ENCODE data around the gene SORCS2. TPM values are rescaled to one million over a fixed set of nuclear protein-coding genes. Genes with fewer than 3 reads are reported as not detected.

The SORCS2 gene
- polyA plus RNA-seq, 3 donors = 0.46 to 0.55 TPM; not detected in 1

DNA sequence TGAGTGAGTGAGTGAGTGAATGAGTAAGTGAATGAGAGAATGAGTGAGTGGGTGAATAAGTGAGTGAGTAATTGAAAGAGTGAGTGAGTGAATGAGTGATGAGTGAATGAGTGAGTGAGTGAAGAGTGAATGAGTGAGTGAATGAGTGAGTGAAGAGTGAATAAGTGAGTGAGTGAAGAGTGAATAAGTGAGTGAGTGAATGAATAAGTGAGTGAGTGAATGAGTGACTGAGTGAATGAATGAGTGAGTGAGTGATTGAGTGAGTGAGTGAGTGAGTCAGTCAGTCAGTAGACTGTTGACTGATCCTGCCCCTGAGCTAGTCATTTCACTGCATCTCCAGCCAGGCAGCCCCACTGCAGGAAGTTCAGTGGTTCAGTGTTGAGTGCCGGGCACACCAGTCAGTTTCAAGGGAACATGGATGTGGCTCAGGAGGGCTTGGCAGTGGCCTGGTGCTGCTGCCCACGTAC lies 470.8 kb downstream of the SORCS2 start:
- Mint-ChIP-seq H3K27ac (peak overlapping the region in 1 of 7 donors; percentile 1), H3K36me3 (peaks cover 0 to 6% of the 10 kb centered on the region in 2 donors), H3K27me3 (ENCODE audit: low read depth in 3 of 3) (peaks cover 0 to 3% (median 2%) of the 10 kb centered on the region in 3 donors), H3K4me3 (no peak overlapping the region), H3K9me3 (peaks cover 0 to 3% (median 0%) of the 10 kb centered on the region in 7 donors), H3K4me1 (no peaks in the 10 kb centered on the region)
- Histone ChIP-seq H3K4me1 (ENCODE audit: control insufficient read depth in 1 of 2, insufficient read depth in 2 of 2, low read length in 2 of 2) (no peaks in the 10 kb centered on the region), H3K9ac (ENCODE audit: insufficient read depth, low read length, poor library complexity, severe bottlenecking) (no peak overlapping the region), H4K20me1 (ENCODE audit: insufficient read depth, low read length) (no peaks in the 10 kb centered on the region), H2AFZ (ENCODE audit: insufficient read depth, low read depth, low read length, poor library complexity, severe bottlenecking) (no peak overlapping the region), H3K79me2 (ENCODE audit: insufficient read depth, low read length) (no peaks in the 10 kb centered on the region), H3K27me3 (ENCODE audit: control insufficient read depth in 2 of 2, insufficient read depth in 2 of 2, low read length in 2 of 2) (no peaks in the 10 kb centered on the region), H3K4me3 (replicated peaks in 1 of 3; ENCODE audit: low read depth in 2 of 3, low read length in 3 of 3) (no peak overlapping the region), H3K27ac (ENCODE audit: low read depth in 1 of 2, low read length in 2 of 2) (no peak overlapping the region), H3K9me3 (replicated peaks in 1 of 2; ENCODE audit: control insufficient read depth in 1 of 2, insufficient read depth in 1 of 2, low read length in 2 of 2) (no peaks in the 10 kb centered on the region), H3K36me3 (replicated peaks in 1 of 2; ENCODE audit: control insufficient read depth in 1 of 2, insufficient read depth in 2 of 2, low read length in 2 of 2) (no peaks in the 10 kb centered on the region), H3K4me2 (replicated peaks; ENCODE audit: extremely low read depth, low read length, poor library complexity, severe bottlenecking) (no peak overlapping the region)
- intact Hi-C loops (cut with micrococcal nuclease) = no loop called here
- TF ChIP-seq, protein P1, sequence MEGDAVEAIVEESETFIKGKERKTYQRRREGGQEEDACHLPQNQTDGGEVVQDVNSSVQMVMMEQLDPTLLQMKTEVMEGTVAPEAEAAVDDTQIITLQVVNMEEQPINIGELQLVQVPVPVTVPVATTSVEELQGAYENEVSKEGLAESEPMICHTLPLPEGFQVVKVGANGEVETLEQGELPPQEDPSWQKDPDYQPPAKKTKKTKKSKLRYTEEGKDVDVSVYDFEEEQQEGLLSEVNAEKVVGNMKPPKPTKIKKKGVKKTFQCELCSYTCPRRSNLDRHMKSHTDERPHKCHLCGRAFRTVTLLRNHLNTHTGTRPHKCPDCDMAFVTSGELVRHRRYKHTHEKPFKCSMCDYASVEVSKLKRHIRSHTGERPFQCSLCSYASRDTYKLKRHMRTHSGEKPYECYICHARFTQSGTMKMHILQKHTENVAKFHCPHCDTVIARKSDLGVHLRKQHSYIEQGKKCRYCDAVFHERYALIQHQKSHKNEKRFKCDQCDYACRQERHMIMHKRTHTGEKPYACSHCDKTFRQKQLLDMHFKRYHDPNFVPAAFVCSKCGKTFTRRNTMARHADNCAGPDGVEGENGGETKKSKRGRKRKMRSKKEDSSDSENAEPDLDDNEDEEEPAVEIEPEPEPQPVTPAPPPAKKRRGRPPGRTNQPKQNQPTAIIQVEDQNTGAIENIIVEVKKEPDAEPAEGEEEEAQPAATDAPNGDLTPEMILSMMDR (IDR thresholded peaks at IDR 0.05) = no peak
- DNase-seq = peak in 1 of 3 donors; percentile 45
- 36% methylated on average over 2 of the region's 2 CpGs for WGBS (ENCODE audit: insufficient coverage)

DNA sequence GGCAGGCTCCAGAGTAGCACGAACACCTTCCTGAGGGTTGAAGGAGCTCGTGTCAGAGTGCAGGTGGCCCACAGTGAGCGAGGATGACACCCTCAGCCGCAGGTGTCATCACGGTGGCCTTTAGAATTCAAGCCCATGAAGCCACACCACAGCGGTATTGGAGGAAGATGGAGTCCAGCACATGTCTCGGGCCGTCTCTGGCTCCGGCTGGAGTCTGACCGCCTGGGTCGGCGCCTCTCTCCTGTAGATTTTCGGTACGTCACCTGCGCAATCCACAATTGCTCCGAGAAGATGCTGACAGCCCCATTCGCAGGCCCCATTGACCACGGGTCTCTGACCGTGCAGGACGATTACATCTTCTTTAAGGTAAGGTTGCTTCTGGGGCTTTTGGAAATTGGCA lies 471.8 kb downstream of the SORCS2 start:
- Histone ChIP-seq H3K79me2 (ENCODE audit: insufficient read depth, low read length) (no peaks in the 10 kb centered on the region), H3K4me1 (ENCODE audit: control insufficient read depth in 1 of 2, insufficient read depth in 2 of 2, low read length in 2 of 2) (no peaks in the 10 kb centered on the region), H4K20me1 (ENCODE audit: insufficient read depth, low read length) (no peaks in the 10 kb centered on the region), H2AFZ (ENCODE audit: insufficient read depth, low read depth, low read length, poor library complexity, severe bottlenecking) (no peak overlapping the region), H3K9me3 (replicated peaks in 1 of 2; ENCODE audit: control insufficient read depth in 1 of 2, insufficient read depth in 1 of 2, low read length in 2 of 2) (no peaks in the 10 kb centered on the region), H3K27ac (ENCODE audit: low read depth in 1 of 2, low read length in 2 of 2) (no peak overlapping the region), H3K9ac (ENCODE audit: insufficient read depth, low read length, poor library complexity, severe bottlenecking) (no peak overlapping the region), H3K4me3 (replicated peaks in 1 of 3; ENCODE audit: low read depth in 2 of 3, low read length in 3 of 3) (no peak overlapping the region), H3K36me3 (replicated peaks in 1 of 2; ENCODE audit: control insufficient read depth in 1 of 2, insufficient read depth in 2 of 2, low read length in 2 of 2) (no peaks in the 10 kb centered on the region), H3K4me2 (replicated peaks; ENCODE audit: extremely low read depth, low read length, poor library complexity, severe bottlenecking) (no peak overlapping the region), H3K27me3 (ENCODE audit: control insufficient read depth in 2 of 2, insufficient read depth in 2 of 2, low read length in 2 of 2) (no peaks in the 10 kb centered on the region)
- Mint-ChIP-seq H3K4me1 (no peaks in the 10 kb centered on the region), H3K36me3 (peaks cover 0 to 6% of the 10 kb centered on the region in 2 donors), H3K9me3 (peaks cover 0 to 3% (median 0%) of the 10 kb centered on the region in 7 donors), H3K27ac (no peak overlapping the region), H3K4me3 (no peak overlapping the region), H3K27me3 (ENCODE audit: low read depth in 3 of 3) (peaks cover 0 to 3% (median 3%) of the 10 kb centered on the region in 3 donors)
- 94% methylated on average over 20 of the region's 20 CpGs for WGBS (ENCODE audit: insufficient coverage)
- TF ChIP-seq, protein P1 (IDR thresholded peaks at IDR 0.05) = no peak
- intact Hi-C loops (cut with micrococcal nuclease) = no loop called here
- no peak for DNase-seq

Measured in CD14-positive monocyte (primary cell).